Natural killer cell (primary cell): ENCODE results near the gene CMPK1. TPM values are rescaled to one million over a fixed set of nuclear protein-coding genes. Genes with fewer than 3 reads are reported as not detected.

Experiments used
- ATAC-seq, 3 donors: fragments of 150-1000 bp in 2 of 3; fragments of 200-7000 bp in 1 of 3; cut with Tn5 transposase; 1 replicate in 1 of 3; 2 replicates in 2 of 3; pipeline ENCODE4 v1.10.0; 2021; ENCODE audit warnings: mild to moderate bottlenecking in 2 of 3, moderate library complexity in 2 of 3
- DNase-seq, 2 donors: peaks; one replicate each; pipeline versions ENCODE4 v3.0.0 to v3.0.0-alpha.2; 2013 to 2021; ENCODE audit warnings: mixed read lengths in 1 of 2
- H3K27ac ChIP-seq: one replicate; pipeline ENCODE4 v1.5.1; 2013; ENCODE audit warnings: mild to moderate bottlenecking, low read length
- H3K27me3 ChIP-seq: one replicate; pipeline ENCODE4 v1.6.1; 2013; ENCODE audit warnings: low read length; ENCODE audit not compliant: control insufficient read depth, insufficient read depth
- H3K36me3 ChIP-seq: one replicate; pipeline ENCODE4 v1.6.1; 2013; ENCODE audit warnings: low read length; ENCODE audit not compliant: control insufficient read depth, insufficient read depth
- H3K4me1 ChIP-seq: one replicate; pipeline ENCODE4 v1.6.1; 2013; ENCODE audit warnings: low read length; ENCODE audit not compliant: control insufficient read depth, insufficient read depth
- H3K4me3 ChIP-seq: one replicate; pipeline ENCODE4 v1.5.1; 2013; ENCODE audit warnings: low read length
- H3K9me3 ChIP-seq: one replicate; pipeline ENCODE4 v1.6.1; 2013; ENCODE audit warnings: low read length; ENCODE audit not compliant: control insufficient read depth, insufficient read depth
- H3K27ac Mint-ChIP-seq, 2 donors: one replicate each; pipeline ENCODE4 v1.8.0; 2022; ENCODE audit warnings: mild to moderate bottlenecking in 2 of 2, mixed read lengths in 2 of 2, moderate library complexity in 1 of 2
- H3K27me3 Mint-ChIP-seq, 2 donors: one replicate each; pipeline ENCODE4 v1.8.0; 2022; ENCODE audit warnings: low read depth in 2 of 2, mixed read lengths in 2 of 2
- H3K36me3 Mint-ChIP-seq: one replicate; pipeline ENCODE4 v1.8.0; 2022; ENCODE audit warnings: mixed read lengths
- H3K4me1 Mint-ChIP-seq, 2 donors: one replicate each; pipeline ENCODE4 v1.8.0; 2022; ENCODE audit warnings: mixed read lengths in 2 of 2
- H3K4me3 Mint-ChIP-seq: one replicate; pipeline ENCODE4 v1.8.0; 2022; ENCODE audit warnings: mild to moderate bottlenecking, moderate library complexity, mixed read lengths
- H3K9me3 Mint-ChIP-seq, 2 donors: one replicate each; pipeline ENCODE4 v1.8.0; 2022; ENCODE audit warnings: mixed read lengths in 2 of 2
- CTCF ChIP-seq: fragments of 200-600 bp; IDR thresholded peaks from one replicate; pipeline ENCODE4 v1.8.0; 2022; ENCODE audit warnings: antibody characterized with exemption
- WGBS: methylation state at CpG from one replicate; pipeline ENCODE4 v1.1.7; 2013; ENCODE audit warnings: missing lambda C conversion rate; ENCODE audit not compliant: insufficient coverage; 5-methylcytosine and 5-hydroxymethylcytosine counted together
- intact Hi-C: fragments of 100-400 bp; cut with micrococcal nuclease; formaldehyde crosslinking; loops from one replicate; pipeline ENCODE4 v1.14.2; 2022
- total RNA-seq, 4 donors: library from RNA; stranded (reverse); fragments of 120-200 nt in 1 of 4; gene quantifications; one replicate each; pipeline versions ENCODE4 v1.2.3 to v1.2.4, GENCODE V29; 2013 to 2022

CMPK1 gene
- total RNA-seq, 3 donors from 2014 or later (not counting 1 experiment from before 2014, with no cell fraction given), result 70.6 to 76.1 (median 74.1) TPM

- Mint-ChIP-seq H3K9me3 (no peaks in the 10 kb centered on the region), H3K27ac (no peak overlapping the region), H3K4me3 (no peak overlapping the region), H3K27me3 (peaks cover 0 to 3% of the 10 kb centered on the region in 2 donors), H3K4me1 (peaks cover 12 to 16% of the 10 kb centered on the region in 2 donors), H3K36me3 (no peaks in the 10 kb centered on the region)
- H3K4me3 ChIP-seq, result no peak overlapping the region
- DNase-seq (peak in 1 of 2 donors; percentile 33), ATAC-seq (no peak)
- H3K9me3 ChIP-seq, result no peaks in the 10 kb centered on the region
- H3K27me3 ChIP-seq, result no peaks in the 10 kb centered on the region
- no peaks in the 10 kb centered on the region for H3K36me3 ChIP-seq
- 9% methylated on average over 6 of the region's 6 CpGs for WGBS
- intact Hi-C loops, result no loop called here
- peak; percentile 22 for TF ChIP-seq CTCF
- H3K4me1 ChIP-seq, result no peaks in the 10 kb centered on the region
- no peak overlapping the region for H3K27ac ChIP-seq
These were observed 90.9 kb downstream of the CMPK1 start for GRCh38 chr1:47424336-47424982.

Other genes starting within 250 kb of the CMPK1 start
- gene CYP4A22, start 196.3 kb upstream of the CMPK1 start, total RNA-seq, result not detected
- under 1 TPM in 1 of 3 donors, not detected in 2; 0.54 TPM for gene PDZK1IP1, start 143.8 kb upstream of the CMPK1 start, total RNA-seq
- gene TAL1, start 101.6 kb upstream of the CMPK1 start, total RNA-seq, result 1 to 10 TPM in 2 of 3 donors, under 1 TPM in 1; 0.91 to 6.7 (median 3.5) TPM
- 1 to 10 TPM; 2.1 to 2.9 (median 2.4) TPM for gene STIL, start 19.6 kb upstream of the CMPK1 start, total RNA-seq
- gene FOXE3, start 82.5 kb downstream of the CMPK1 start, total RNA-seq, result not detected
- 1 to 10 TPM in 2 of 3 donors, under 1 TPM in 1; 0.49 to 1.4 (median 1.1) TPM for gene FOXD2, start 104.3 kb downstream of the CMPK1 start, total RNA-seq